Measurements from ENCODE around the gene MLXIP. TPM values are rescaled to one million over a fixed set of nuclear protein-coding genes. Genes with fewer than 3 reads are reported as not detected.

Gene MLXIP
- total RNA-seq, 1 experiment from 2014 or later: 32.4 TPM

DNA sequence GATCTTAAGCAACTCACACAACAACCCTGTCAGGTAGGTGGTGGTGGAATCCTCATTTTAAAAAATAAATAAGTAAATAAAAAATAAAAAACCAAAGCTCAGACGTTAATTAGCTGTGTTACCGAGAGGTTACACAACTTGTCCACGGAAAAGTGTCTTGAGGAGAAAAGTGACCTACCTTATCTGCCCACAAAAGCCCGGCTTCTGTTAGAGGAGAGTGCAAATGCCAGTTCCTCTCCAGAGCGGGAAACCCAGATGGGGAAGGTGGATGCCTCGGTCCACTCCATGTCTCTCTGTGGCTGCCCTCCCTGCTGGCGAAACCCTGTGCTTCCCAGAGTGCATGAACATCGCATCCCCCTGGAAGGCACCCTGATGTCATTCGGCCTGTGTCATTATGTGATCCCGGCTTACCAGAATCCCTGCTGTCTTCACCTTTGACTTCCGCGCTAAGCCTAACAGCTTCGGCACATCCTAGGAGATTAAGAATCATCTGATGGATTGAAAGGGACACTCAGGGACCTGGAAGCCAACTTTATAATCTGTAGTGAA, 6.4 kb downstream of the MLXIP start:
- peaks cover 33 to 38% of the 10 kb centered on the region in 2 experiments for H3K4me1 Mint-ChIP-seq
- peaks cover 6% of the 10 kb centered on the region; the same call in 1 of the 2 replicates for H3K79me2 ChIP-seq (ENCODE audit: insufficient read depth, low read length)
- DNase-seq: no peak

More for the DNA sequence above, 6.4 kb downstream of the MLXIP start:
- Mint-ChIP-seq H3K36me3 (ENCODE audit: insufficient read depth in 1 of 3, low read depth in 3 of 3) (peaks cover 9 to 22% (median 16%) of the 10 kb centered on the region in 3 experiments; a peak in 6 of 7 replicates), H3K9me3 (no peaks in the 10 kb centered on the region), H3K27me3 (ENCODE audit: low read depth) (peaks cover 7% of the 10 kb centered on the region), H3K27ac (no peak overlapping the region), H3K4me3 (no peak overlapping the region)
- no peak overlapping the region for H3K18ac ChIP-seq (ENCODE audit: insufficient read length, low read depth, low read length)
- H4K91ac ChIP-seq (ENCODE audit: insufficient read length, low read depth, low read length): no peak overlapping the region
- no peak overlapping the region for H3K14ac ChIP-seq (ENCODE audit: insufficient read depth, low read length)
- no peak overlapping the region for H4K5ac ChIP-seq (ENCODE audit: insufficient read length, low read depth, low read length)
- H4K20me1 ChIP-seq (ENCODE audit: control insufficient read depth, insufficient read depth, insufficient read length): no peaks in the 10 kb centered on the region
- no peaks in the 10 kb centered on the region for H3K79me1 ChIP-seq (ENCODE audit: insufficient read depth, low read depth, low read length, poor library complexity, severe bottlenecking)
- H2AFZ ChIP-seq (ENCODE audit: low read length): no peak overlapping the region
- no peak overlapping the region for H3K56ac ChIP-seq (ENCODE audit: insufficient read length, low read depth, low read length)
- H3K9ac ChIP-seq (ENCODE audit: extremely low read depth, insufficient read length, low read length): no peak overlapping the region
- no peak overlapping the region for H3K23ac ChIP-seq (ENCODE audit: insufficient read length, low read depth, low read length)
- H3K4me2 ChIP-seq (ENCODE audit: insufficient read depth, insufficient read length, low read length): no peak overlapping the region
- no peak overlapping the region for H2BK120ac ChIP-seq (ENCODE audit: low read depth, low read length, poor library complexity, severe bottlenecking)
- H2BK5ac ChIP-seq (ENCODE audit: insufficient read length, low read length): no peak overlapping the region
- TF ChIP-seq, protein P1, sequence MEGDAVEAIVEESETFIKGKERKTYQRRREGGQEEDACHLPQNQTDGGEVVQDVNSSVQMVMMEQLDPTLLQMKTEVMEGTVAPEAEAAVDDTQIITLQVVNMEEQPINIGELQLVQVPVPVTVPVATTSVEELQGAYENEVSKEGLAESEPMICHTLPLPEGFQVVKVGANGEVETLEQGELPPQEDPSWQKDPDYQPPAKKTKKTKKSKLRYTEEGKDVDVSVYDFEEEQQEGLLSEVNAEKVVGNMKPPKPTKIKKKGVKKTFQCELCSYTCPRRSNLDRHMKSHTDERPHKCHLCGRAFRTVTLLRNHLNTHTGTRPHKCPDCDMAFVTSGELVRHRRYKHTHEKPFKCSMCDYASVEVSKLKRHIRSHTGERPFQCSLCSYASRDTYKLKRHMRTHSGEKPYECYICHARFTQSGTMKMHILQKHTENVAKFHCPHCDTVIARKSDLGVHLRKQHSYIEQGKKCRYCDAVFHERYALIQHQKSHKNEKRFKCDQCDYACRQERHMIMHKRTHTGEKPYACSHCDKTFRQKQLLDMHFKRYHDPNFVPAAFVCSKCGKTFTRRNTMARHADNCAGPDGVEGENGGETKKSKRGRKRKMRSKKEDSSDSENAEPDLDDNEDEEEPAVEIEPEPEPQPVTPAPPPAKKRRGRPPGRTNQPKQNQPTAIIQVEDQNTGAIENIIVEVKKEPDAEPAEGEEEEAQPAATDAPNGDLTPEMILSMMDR (conservative IDR thresholded peaks at IDR 0.05): no peak
- H4K8ac ChIP-seq (replicated peaks; ENCODE audit: insufficient read length, low read depth, low read length): no peak overlapping the region
- no peak overlapping the region for H2AK5ac ChIP-seq (ENCODE audit: insufficient read length, low read length)
- H3K9me3 ChIP-seq (ENCODE audit: control insufficient read depth, low read depth, low read length): no peaks in the 10 kb centered on the region
- H3K4me1 ChIP-seq (ENCODE audit: insufficient read depth, low read length): peaks cover 2% of the 10 kb centered on the region; the same call in 1 of the 2 replicates
- WGBS (ENCODE audit: extremely low coverage, insufficient read length, low lambda C conversion rate): no CpG with 5 or more reads among the region's 13 CpGs
- H3K27ac ChIP-seq (ENCODE audit: insufficient read length, low read depth, low read length): no peak overlapping the region
- H2BK12ac ChIP-seq (ENCODE audit: insufficient read length, low read depth, low read length): no peak overlapping the region
- no peaks in the 10 kb centered on the region for H3K27me3 ChIP-seq (ENCODE audit: insufficient read depth, low read length)
- no peak overlapping the region for H2BK20ac ChIP-seq (ENCODE audit: low read depth, low read length, poor library complexity, severe bottlenecking)
- no peak overlapping the region for H2BK15ac ChIP-seq (ENCODE audit: low read depth, low read length)
- no peak overlapping the region for H3T11ph ChIP-seq (ENCODE audit: low read length)
- no peak overlapping the region for H3K4ac ChIP-seq (ENCODE audit: low read depth, low read length)
- peaks cover 2% of the 10 kb centered on the region for H3K23me2 ChIP-seq (ENCODE audit: insufficient read length, low read depth, low read length, poor library complexity, severe bottlenecking)

Data from H9 (cell line).